Lower lobe of right lung (tissue), 2 donors: ENCODE data around the gene LAMA2. TPM values are rescaled to one million over a fixed set of nuclear protein-coding genes. Genes with fewer than 3 reads are reported as not detected.

Experiments used
- ATAC-seq, 2 donors: fragments of 200-7000 bp; cut with Tn5 transposase; one replicate each; pipeline ENCODE4 v1.9.1; 2020 to 2022; ENCODE audit warnings: mild to moderate bottlenecking in 2 of 2, moderate library complexity in 2 of 2
- DNase-seq: peaks from one replicate; pipeline ENCODE4 v3.0.0-alpha.2; 2020
- H3K27ac ChIP-seq: fragments of 200-600 bp; one replicate; pipeline ENCODE4 v1.8.0; 2022
- H3K27me3 ChIP-seq: fragments of 200-600 bp; one replicate; pipeline ENCODE4 v1.8.0; 2022; ENCODE audit warnings: low read depth
- H3K36me3 ChIP-seq: fragments of 200-600 bp; one replicate; pipeline ENCODE4 v1.8.0; 2022; ENCODE audit warnings: mild to moderate bottlenecking
- H3K4me1 ChIP-seq: fragments of 200-600 bp; one replicate; pipeline ENCODE4 v1.8.0; 2022
- H3K4me3 ChIP-seq: fragments of 200-600 bp; one replicate; pipeline ENCODE4 v1.8.0; 2022; ENCODE audit warnings: mild to moderate bottlenecking
- H3K9me3 ChIP-seq: fragments of 200-600 bp; one replicate; pipeline ENCODE4 v1.8.0; 2022
- intact Hi-C: fragments of 100-400 bp; cut with DNase I; formaldehyde crosslinking; loops from one replicate; pipeline ENCODE4 v1.11.0; 2022
- total RNA-seq: library from RNA; stranded (reverse); fragmentation: NEBNext Ultra II Directional; extraction: Animal tissue kit (Norgen Biotek cat#: 25700); gene quantifications from one replicate; pipeline ENCODE4 v1.2.1, GENCODE V29; 2021
- TF ChIP-seq, protein P1 (sequence below): fragments of 200-600 bp; IDR thresholded peaks from one replicate; pipeline ENCODE4 v1.8.0; 2022; ENCODE audit warnings: antibody characterized with exemption, mild to moderate bottlenecking
- donor health status: DM: no; HTN: yes; CAD: no; lungs with severe emphysema.

Gene LAMA2
- total RNA-seq, 1 donor from 2014 or later: 49.6 TPM

DNA sequence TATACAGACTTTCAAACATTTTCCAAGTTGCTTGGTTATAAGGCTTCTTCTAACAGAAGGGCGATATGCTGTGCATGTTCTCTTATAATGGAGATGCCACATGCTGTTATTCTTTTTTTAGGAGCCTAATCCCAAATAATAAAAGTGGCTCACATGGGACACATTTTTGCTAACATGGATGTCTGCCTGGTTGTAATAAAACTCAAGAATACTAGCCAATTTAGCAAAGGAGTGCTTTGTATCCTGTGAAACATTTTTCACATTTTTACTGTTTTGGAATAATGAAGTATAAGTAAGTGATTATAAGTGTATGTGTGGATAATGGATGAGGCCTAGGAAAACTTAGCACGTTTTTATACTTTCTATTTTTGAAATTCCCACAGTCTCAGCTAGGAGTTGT, 312.2 kb downstream of the LAMA2 start:
- Histone ChIP-seq H3K27ac (no peak overlapping the region), H3K4me1 (no peaks in the 10 kb centered on the region), H3K9me3 (no peaks in the 10 kb centered on the region), H3K27me3 (no peaks in the 10 kb centered on the region), H3K4me3 (no peak overlapping the region), H3K36me3 (no peaks in the 10 kb centered on the region)
- DNase-seq (no peak), ATAC-seq (no peak)
- TF ChIP-seq, protein P1, sequence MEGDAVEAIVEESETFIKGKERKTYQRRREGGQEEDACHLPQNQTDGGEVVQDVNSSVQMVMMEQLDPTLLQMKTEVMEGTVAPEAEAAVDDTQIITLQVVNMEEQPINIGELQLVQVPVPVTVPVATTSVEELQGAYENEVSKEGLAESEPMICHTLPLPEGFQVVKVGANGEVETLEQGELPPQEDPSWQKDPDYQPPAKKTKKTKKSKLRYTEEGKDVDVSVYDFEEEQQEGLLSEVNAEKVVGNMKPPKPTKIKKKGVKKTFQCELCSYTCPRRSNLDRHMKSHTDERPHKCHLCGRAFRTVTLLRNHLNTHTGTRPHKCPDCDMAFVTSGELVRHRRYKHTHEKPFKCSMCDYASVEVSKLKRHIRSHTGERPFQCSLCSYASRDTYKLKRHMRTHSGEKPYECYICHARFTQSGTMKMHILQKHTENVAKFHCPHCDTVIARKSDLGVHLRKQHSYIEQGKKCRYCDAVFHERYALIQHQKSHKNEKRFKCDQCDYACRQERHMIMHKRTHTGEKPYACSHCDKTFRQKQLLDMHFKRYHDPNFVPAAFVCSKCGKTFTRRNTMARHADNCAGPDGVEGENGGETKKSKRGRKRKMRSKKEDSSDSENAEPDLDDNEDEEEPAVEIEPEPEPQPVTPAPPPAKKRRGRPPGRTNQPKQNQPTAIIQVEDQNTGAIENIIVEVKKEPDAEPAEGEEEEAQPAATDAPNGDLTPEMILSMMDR: no peak
- intact Hi-C loops: no loop called here

DNA sequence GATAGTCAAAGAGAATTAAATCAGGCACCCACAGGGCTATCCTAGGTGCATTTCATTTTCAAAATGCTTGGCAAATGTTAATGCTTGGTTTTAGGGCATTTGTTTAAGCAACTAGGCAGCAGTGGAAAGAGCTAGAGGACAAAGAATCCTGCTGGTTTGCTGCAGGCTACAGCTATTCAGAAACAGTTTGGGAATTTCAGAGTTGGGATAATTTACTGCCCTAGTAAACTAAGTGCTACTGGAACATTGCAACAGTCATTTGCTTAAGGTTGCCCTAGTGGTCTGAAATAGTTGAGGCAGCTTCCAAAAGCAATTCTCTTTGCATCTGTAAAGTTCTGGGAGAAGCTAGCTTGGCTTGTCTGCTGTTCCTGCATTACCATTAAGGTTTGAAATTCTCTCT, 312.7 kb downstream of the LAMA2 start:
- Histone ChIP-seq H3K27me3 (no peaks in the 10 kb centered on the region), H3K9me3 (no peaks in the 10 kb centered on the region), H3K4me3 (no peak overlapping the region), H3K4me1 (no peaks in the 10 kb centered on the region), H3K36me3 (no peaks in the 10 kb centered on the region), H3K27ac (no peak overlapping the region)
- TF ChIP-seq, protein P1: no peak
- ATAC-seq: no peak
- intact Hi-C loops: no loop called here
- DNase-seq: no peak

DNA sequence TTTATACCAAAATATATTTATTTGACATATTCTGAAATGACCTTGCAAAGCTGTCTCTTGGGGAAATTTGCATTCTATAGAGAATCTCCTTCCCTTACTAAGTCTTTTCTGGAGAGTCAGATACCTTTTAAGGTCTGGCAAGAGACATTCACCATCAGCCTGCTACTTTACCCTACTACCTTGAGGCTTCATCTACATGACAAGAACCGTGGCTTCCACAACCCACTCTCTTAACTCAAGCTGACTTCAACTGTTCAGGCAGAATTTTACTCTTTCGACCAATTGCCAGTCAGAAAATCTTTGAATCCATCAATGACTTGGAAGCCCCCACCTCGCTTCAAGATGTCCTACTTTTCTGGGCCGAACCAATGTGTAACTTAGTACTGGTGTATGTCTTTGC, 314.2 kb downstream of the LAMA2 start:
- no peak for ATAC-seq
- intact Hi-C loops: no loop called here
- Histone ChIP-seq H3K27ac (no peak overlapping the region), H3K27me3 (no peaks in the 10 kb centered on the region), H3K36me3 (no peaks in the 10 kb centered on the region), H3K4me3 (no peak overlapping the region), H3K4me1 (no peaks in the 10 kb centered on the region), H3K9me3 (no peaks in the 10 kb centered on the region)
- DNase-seq: no peak
- TF ChIP-seq, protein P1: no peak

DNA sequence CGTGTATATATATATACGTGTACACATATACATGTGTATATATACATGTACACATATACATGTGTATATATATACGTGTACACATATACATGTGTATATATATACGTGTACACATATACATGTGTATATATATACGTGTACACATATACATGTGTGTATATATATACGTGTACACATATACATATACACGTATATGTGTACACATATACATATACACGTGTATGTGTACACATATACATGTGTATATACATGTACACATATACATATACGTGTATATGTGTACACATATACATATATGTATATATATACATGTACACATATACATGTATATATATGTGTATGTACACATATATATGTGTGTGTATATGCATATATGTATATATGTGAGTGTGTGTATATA, 317.2 kb downstream of the LAMA2 start:
- no peak overlapping the region for H3K27ac ChIP-seq
- intact Hi-C loops: no loop called here
- no peaks in the 10 kb centered on the region for H3K27me3 ChIP-seq
- no peak for ATAC-seq
- no peak for DNase-seq
- H3K9me3 ChIP-seq: no peaks in the 10 kb centered on the region
- no peaks in the 10 kb centered on the region for H3K36me3 ChIP-seq
- H3K4me3 ChIP-seq: no peak overlapping the region
- H3K4me1 ChIP-seq: no peaks in the 10 kb centered on the region
- TF ChIP-seq, protein P1: no peak

DNA sequence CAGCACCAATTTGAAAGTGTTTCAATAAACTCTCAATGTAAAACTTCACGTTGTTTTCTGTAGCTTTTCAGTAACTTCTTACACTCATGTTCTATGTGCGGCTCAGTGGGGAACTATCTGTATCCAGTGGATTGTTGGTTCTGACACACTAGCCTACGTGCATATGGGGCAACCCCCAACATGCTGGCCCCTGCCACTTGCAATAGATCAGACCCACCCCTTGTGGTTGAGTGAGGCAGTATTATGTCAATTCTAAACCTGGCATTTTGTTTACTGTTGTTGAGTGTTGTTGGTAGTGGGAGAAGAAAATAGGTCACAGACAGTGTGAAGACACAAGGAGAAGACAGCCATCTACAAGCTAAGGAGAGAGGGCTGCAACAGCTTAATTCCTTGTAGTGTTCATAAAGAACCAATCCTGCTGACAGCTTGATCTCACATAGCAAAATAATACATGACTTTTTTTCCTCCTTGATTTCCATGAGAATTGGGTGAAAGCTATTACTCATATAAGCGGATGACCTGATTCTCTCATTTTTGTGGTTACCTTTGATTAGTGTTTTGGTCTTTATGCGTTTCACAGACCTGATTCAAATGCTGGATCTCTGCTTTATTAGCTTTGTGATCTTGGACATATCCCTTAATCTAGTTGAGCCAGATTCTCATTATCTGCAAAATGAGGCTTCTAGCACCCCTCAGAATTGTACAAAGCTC, 320.4 kb downstream of the LAMA2 start:
- H3K9me3 ChIP-seq: no peaks in the 10 kb centered on the region
- no peak for DNase-seq
- no peaks in the 10 kb centered on the region for H3K27me3 ChIP-seq
- no peak for ATAC-seq
- H3K36me3 ChIP-seq: no peaks in the 10 kb centered on the region
- no peaks in the 10 kb centered on the region for H3K4me1 ChIP-seq
- intact Hi-C loops: no loop called here
- TF ChIP-seq, protein P1: no peak
- H3K27ac ChIP-seq: no peak overlapping the region
- no peak overlapping the region for H3K4me3 ChIP-seq
